Fibroblast of skin of right quadriceps (primary cell): Measurements from ENCODE around the gene ZXDC.

Experiments
- DNase-seq: peaks from one replicate; pipeline ENCODE4 v3.0.0-alpha.2; 2013

The ZXDC gene

DNA sequence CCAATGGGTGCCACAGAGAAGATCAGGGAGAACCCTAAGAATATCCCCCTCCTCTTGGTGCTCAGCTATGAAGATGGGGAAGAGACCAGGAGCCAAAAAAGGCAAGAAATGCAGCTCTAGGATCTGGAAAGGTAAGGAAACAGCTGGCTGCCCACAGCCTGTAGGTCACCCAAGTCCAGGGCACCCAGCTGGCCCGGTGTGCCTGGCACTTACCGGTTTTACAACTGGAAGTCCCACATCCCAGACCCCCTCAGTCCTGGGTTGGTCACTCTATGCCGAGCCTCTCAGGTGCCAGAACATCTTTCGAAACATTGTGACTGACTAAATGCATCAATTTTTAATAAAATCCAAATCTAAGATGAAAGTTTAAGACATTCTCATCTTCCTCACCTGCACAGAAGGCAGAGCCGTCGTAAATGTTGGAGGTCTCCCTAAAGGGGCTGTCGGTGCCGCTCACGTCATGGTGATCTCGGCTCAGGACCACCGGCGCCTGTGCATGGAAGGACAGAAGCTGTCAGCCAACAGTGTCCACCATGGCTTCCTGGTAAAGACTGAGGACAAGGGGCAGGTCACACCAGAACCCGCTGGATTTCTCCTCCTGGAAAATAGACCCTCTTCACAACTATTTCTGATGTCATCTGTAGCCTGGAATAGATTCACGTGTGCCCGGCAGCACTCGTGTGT lies 13.3 kb upstream of the ZXDC start:
- no peak for DNase-seq

DNA sequence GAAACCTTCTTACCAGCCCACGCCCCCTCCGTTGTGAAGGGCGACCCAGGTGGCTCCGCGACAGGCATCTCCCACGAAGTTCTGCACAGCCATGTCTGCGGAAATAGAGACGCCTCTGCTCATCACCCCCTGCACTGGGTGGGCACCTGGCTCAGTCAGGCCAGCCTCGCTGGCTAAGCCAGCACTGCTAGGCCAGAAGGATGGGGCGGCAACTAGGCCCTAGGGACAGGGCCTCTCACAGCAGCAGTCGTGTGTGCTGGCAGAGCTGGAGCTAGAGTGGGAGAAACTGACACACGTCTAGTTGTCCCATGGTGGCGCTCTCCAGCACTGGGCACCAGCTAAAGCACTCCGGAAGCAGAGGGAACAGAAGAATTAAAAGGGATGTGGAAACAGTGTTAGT lies 12.5 kb upstream of the ZXDC start:
- DNase-seq: no peak

DNA sequence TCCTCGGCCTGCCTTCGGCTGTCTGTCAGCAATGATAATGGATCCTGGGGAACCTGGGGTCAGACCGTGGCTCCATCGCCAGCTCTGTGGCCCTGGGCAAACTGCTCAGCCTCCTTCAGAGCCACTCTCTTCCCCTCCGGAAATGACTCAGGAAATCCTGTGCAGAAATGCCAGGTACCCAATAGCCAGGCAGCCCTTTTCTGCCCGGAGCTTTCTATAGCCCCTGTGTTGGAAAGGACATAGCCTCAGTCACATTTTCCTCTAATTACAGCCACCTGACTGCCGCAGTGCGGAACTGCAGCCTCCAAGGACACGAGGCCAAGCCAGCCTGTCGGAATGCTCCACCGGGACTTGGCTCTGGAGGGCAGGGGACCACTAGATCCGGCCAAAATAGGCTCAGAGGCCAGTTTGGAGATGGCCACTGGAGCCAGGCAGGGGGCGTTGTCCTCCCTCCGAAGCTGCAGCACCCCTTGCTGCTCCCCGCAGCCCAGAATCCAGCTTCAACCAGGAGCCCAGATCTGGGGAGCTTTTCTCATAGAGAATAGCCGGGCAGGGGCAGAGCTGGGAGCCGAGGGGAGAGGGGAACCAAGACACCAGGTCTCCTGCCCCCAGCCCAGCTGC lies 11.6 kb upstream of the ZXDC start:
- peak; percentile 10 for DNase-seq

DNA sequence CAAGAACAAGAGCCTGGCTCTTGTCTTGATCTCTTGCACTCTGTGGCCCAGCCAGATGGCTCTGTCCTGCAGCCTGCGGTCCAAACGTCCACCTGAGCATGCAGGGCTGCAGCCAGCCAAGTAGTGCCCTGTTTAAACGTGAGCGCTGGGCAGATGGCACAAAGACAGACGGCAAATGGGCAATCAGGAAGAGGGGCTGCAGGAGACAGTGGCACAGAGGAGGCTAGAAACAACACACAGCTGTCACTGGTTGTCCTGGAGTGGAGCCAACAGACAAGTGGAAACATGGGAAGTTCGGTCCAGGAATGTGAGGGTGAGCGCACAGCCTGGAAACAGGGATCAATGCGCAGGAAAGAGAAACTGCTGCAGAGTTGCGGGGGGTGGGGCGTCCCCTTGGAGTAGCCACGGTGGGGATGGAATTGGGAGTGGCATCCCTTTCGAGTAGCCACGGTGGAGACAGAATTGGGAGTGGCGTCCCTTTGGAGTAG lies 10.7 kb upstream of the ZXDC start:
- peak; percentile 18 for DNase-seq

DNA sequence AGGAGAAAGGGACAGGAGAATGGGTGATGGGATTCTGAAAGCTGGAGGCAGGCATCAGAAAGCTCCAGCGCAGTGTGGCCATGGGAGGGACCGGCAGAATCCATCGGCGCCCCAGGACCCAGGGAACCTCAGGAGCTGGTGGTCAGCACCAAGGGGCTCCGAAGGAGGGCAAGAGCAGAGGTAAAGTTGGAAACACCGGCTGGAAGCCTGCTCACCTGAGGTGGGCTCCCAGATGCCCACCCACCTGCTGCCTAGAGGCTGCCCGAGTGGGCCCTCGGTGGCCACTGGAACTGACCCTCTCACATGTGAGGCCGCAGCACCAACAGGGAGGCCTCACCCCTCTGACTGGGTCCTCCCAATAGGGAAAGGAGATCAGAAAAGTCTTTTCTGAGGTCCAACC lies 10.3 kb upstream of the ZXDC start:
- DNase-seq: no peak

DNA sequence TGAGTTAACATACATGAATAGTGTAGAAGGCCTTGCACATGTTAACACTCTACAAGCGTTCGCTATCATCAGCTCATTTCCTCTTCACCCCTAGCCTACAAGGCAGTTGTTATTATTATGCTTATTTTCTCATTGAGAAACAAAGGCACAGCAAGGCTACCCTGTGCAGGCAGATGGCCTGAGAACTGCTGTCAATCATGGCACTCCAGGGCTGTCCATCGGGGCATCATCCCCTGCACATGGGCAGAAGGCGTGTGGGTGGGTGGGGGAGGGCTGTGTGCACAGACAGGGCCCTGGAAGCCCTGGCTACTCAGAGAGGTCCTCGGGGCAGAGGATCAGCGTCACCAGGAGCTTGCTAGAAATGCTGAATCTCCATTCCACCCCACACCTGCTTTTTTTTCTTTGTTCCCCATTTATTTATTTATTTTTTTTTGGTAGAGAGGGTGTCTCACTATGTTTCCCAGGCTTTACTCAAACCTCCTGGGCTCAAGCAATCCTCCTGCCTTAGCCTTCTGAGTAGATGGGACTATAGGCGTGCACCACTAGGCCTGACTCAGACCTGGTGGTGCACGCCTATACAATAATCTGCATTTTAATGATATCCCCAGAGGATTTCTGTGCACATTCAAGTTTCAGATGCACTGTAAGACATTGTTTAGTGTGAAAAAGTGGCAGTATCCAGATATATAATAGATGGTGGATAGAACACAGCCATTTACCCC lies 9.6 kb upstream of the ZXDC start:
- no peak for DNase-seq

DNA sequence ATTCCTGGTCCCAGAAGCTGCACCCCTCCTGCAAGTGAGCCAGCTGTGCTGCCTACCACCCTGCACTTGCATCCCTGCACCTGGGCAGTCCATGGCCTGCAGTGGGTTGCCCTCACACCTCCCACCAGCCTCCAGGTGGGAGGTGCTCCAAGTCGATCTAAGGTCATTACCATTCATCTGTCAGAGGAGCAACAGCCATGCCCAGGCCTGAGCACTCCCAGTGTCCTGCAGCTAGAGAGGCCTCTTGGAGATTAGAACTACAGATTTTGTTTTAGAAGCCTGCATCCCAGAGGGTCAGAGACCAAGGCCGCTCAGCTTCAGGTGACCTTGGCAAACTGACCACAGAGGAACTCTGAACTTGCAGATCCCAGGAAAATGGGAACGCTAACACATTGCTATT lies 9.0 kb upstream of the ZXDC start:
- no peak for DNase-seq

DNA sequence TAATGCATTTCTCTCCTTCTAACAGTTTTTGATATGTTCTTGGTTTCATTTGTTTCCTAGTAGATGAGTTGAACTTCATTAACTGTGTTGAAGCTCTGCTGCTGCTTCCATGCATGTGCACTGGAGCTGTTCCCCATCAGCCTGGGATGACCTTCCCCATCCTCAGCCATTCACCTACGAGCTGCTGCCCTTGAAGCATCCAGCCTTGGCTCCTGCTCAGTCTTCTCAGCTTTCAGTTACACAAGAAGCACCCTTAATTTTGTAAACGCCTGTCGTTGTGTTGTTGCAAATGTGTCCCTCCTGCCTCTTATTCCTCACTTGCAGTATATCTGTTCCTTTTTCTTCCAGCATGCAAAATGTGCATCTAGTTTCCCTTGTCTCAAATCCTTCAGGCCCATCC lies 8.5 kb upstream of the ZXDC start:
- no peak for DNase-seq

DNA sequence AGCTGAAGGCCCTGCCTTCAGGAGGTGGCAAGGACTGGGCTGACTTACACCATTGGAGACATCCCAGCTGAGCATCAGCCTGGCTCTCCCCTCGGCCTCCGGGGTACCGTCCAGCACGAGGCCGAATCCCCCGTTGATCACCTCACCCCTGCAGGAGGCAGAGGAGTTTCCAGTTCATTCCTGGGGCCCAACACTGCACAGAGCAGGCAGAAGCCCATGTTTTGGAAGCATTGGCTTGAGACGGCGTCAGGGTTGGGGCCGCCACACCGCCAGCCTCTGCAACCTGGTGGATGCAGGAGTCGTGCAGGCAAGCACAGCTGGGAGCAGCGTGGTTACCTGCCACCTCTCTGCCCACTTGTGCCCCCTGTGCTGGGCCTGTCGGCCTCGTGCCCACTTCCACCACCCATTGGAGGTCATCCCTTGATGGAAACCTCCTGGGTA lies 7.7 kb upstream of the ZXDC start:
- DNase-seq: no peak

DNA sequence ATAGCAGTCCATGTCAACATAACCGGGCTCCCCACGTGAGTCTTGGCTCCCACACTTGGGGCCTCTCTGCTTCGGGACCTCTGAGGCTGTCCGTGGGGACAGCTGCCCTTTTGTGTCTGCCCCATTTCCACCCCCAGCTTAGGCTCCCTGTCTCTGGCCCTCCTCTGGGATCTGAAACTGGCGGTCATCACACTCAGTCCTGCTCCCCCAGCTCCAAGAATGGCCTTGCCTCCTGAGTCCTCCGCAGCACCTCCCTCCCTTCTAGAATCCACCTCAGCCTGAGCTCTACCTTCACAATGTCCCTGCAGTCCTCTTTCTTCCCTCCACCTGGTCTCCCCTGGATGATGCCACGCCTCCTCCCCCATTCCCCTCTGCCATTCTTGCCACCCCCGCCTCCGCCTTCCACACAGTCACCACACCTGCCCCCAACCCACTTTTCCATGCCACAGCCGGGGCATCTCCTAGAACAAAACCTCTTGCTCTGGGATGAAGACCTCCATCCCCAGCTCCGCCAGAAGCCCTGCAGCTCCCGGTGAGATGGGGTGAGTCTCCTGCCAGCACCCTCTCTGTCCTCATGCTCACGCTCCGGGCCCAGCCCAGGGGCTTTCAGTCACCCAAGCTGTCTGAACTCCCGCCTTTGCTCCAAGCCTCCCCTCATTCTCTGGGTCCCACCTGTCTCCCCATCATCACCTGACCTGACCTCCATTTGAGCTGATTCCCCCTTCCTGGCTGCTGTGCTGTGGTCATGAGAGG lies 7.0 kb upstream of the ZXDC start:
- no peak for DNase-seq

DNA sequence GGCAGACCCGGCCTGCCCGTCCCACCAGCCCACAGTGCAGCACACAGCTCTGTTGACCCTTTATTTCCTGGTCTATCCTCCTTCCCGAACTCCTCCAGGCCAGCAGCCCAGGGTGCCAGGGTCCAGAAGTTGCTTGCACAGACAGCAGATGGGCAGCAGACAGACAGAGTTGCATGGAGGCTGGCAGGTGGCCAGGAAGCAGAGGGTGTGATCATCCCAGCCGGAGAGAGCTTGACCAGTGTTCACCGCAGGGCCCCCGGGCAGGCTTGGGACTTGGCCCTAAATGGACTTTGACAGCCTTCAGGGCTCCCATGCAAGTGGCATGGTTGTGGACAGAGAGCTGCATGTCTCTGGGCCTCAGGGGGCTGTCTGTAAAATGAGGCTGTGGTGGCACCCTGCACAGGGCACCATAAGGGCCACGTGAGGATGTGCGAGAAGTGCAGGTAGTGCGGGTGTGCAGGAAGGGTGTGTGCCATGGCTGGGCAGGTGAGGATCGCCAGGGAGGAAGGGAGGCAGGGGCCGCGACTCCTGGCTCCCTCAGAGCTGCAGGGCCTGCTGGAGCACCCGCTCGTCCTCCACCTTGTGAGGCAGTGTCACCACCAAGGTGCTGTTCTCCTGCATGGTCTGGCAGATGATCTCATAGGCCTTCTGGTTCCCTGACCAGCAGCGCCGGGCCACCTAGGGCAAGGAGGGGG lies 6.3 kb upstream of the ZXDC start:
- DNase-seq: no peak

DNA sequence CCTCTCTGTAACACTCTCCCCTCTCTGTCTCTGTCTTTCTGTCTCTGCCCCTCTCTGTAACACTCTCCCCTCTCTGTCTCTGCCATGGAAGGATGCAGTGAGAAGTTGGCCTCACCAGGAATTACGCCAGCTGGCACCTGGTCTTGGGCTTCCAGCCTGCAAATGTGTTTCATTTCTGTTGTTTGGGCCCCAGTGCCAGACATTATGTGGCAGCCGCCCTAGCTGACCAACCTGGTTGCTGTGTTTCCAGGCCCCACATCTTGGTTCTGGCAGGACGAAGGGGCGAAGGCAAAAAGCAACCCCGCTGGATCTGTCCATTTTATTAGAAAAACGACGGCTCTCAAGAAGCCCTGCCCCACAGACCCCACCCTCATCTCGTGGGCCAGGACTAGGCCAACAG lies 5.2 kb upstream of the ZXDC start:
- DNase-seq: no peak

DNA sequence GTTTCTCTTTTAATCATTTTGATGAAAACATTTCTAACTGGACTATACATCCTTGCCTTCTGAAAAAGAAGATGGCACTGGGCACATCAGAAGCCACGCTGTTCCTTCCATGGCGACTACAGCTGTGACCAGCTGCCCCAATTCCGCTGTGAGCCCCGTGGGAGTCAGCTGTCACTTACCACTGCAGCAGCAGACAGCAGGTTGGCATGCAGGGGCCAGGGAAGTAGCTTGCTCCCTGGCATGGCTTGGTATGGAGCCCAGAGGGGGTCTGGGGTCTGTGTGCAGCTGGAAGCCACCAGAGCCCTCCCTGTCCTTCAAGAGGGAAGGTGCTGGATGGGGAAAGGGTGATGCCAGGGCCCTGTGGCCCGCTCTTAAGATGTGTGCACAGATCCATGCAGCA lies 4.5 kb upstream of the ZXDC start:
- no peak for DNase-seq

DNA sequence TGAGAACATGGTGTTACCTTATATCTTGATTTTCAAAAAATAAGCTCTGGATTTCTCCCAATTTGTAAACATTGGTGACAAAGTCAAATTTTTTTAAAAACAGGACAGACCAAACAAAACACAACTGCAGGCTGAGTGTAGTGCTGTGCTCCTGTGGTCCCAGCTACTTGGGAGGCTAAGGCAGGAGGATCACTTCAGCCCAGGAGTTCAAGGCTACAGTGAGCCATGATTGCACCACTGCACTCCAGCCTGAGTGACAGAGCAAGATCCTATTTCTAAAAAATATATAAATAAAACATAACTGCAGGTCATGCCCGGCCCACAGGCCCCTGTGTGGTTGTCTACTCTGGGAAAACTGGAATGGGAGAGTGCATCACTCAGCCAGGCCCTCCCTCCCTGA lies 4.0 kb upstream of the ZXDC start:
- no peak for DNase-seq

DNA sequence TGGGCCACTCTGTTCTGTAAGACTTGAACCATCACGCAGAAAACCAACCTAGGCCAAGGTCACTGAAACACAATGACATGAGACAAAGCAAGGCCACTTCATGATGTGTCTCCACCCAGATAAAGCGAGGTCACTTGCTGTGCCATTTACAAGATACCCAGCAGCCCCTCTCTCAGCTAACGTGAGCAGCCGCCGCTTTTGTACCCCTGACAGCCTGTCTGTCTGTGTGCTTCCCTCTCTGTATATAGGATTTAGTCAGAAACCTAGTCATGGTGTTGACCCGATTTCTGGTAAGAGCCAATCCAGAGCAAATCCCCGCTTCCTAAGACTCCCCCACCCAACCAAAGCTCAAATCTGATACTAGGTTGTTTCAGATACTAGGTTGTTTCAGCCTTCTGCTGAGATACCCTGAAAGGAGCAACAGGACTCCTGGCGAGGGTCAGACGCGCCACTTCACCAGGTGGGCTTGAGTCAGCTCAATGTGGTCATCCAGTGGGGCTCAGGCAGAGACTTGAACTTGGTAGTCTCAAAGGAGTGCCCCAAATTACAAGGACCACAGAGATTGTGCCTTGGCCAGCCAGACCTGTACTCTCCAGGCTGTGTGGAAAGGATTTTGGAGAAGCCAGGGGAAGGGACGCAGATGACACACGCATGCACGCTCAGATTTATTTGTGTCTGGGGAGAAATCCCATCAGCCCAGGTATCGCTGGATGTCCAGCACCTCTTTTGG lies 3.1 kb upstream of the ZXDC start:
- DNase-seq: no peak

DNA sequence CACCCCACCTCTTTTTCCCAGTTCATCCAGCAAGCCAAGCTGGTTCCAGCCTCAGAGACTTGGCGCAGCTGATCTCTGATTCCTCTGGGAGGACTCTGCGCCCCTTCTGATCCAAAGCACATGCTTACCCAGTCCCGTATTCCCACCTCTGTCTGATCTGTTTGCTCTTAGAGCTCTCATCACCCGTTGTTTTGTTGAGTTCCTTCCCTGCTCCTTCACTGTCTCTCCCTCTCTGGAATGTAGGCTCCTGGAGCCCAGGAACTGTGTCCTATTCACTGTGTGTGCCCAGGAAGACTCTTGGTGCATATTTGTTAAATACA lies 1.3 kb upstream of the ZXDC start:
- no peak for DNase-seq

DNA sequence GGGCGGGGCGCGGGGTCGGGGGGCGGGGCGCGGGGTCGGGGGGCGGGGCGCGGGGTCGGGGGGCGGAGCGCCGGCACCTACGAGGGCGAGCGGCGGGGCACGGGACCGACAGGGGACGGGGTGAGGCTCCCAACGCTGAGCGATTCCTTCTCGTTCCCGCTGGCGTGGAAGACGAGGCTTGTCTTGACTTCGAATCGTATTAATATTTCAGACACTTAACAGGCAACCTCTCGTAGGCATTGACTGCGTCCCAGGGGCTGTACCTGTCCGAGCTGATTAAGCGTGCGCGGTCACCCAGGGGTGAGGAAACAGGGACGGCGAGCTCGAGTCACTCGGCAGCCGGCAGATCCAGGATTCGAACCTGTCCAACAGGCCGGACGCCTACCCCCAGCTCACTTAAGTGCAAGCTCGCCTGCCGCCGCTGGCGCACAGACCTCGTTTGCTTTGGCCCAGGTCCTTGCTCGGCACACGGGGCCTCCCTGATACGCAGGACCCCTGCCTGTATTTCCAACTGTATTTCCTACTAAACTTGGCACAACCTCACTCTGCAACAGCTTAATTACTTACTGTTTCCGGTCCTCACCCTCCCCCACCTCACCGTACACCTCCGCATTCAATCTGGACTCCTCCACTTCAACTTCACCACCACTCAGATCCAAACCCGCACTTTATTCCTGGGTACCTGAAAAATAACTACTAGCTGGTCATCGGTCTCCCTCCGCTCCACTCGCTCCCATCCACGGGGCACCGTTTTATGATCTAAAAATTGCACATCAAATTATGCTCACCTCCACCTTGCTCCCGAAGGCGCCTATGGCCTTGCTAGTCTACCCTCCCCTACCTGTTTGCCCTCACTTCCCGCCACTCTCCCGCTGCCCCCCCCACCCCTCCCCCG lies 722 bp upstream of the ZXDC start:
- DNase-seq: peak; percentile 14

DNA sequence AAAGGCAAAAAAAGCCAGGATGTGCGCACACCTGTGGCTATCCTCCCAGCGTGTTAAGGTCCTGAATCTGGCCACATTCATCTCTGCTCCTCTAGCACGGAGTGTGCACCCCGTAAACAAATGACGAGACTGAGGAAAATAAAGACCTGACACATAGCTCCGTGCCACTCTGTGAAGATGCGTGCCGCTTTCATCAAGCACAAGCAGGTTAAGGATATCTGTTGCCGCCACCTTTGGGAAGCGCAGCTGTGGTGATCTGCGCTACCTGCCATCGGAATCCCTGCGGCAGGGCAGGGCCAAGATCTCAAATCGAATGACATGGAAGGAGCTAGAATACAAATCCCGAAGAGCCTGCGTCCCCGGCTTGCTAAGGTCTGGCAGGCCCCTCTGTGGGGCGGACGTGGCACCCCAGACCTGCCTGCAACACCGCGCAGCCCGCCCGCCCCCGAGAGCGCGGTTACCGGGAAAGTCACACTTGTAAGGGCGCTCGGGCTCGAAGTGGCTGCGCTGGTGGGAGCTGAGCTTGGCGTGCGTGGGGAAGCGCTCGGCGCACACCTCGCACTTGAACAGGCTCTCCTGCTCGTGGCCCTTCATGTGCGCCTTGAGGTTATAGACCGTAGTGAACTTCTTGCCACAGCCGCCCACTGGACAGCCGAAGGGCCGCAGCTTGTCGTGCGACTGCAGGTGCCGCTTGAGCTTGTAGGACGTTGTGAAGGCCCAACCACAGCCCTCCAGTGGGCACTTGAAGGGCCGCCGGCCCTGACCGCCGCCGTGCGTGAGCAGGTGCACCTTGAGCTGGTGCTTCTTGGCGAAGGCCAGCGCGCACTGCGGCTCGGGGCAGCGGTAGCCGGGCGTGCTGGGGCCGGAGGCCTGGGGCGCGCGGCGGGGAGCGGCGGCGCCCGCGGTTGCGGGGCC lies 936 bp downstream of the ZXDC start:
- DNase-seq: no peak

DNA sequence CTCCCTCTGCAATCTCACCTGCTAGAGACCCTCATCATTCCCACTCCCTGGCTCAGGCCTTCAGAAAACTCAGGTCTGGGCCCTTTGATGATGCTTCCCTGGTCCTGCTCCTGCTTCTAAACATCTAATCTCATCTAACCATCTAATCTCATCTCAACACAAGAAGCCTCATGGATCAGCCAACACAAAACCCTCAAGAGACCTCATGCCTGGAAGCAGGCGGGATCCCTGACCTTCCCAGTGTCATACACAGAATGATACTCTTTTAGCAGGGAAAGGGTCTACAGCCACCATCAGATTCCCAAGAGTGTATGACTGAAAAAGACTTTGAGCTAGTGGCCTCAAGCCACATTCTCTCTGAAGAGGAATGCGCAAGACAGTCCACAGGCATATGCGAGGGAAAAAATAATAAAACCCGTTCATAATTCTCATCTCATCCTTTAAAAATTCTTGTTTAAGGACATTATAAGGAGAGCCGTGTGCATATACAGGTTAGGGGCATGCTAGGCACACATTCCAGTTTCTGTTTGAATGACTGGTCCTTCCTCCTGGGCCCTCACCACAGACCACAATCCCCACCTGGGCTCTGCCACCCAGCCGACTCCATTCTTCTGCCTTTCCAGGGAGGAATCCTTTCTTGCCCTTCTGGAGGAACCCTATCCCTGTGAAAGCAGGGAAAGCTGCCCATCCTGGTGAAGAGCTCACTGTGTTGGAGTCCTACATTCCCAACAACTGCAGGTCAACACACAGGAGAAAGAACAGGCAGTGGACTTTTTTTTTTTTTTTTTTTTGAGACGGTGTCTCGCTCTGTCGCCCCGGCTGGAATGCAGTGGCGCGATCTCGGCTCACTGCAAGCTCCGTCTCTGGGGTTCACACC lies 2.2 kb downstream of the ZXDC start:
- no peak for DNase-seq
